Activated T-helper 2 cell treated with anti-CD3 and anti-CD28 coated beads, Interferon-gamma antibody, Interleukin-2, Interleukin-4, amounts not matched to agents 10 μg/mL and 5 μg/mL and 100 μg/mL, durations not matched to agents 14 hours and 24 hours and 36 hours (primary cell): ENCODE data around the gene TSPAN2. TPM values are rescaled to one million over a fixed set of nuclear protein-coding genes. Genes with fewer than 3 reads are reported as not detected.
"Not testable (repeated sequence)": the region's sequence is repeated elsewhere in the genome, so short reads cannot be mapped to it uniquely, and the experiment has no call there.

Experiments
- DNase-seq: peaks from one replicate; pipeline ENCODE4 v3.0.0; 2021; ENCODE audit warnings: low spot score
- H3K27ac Mint-ChIP-seq: one replicate; pipeline ENCODE4 v1.8.0; 2021; ENCODE audit warnings: mixed read lengths
- H3K27me3 Mint-ChIP-seq: one replicate; pipeline ENCODE4 v1.8.0; 2021; ENCODE audit warnings: low read depth, mixed read lengths
- H3K36me3 Mint-ChIP-seq: one replicate; pipeline ENCODE4 v1.8.0; 2021; ENCODE audit warnings: low read depth, mixed read lengths
- H3K4me1 Mint-ChIP-seq: one replicate; pipeline ENCODE4 v1.8.0; 2021; ENCODE audit warnings: low read depth, mixed read lengths
- H3K4me3 Mint-ChIP-seq: one replicate; pipeline ENCODE4 v1.8.0; 2021; ENCODE audit warnings: low read depth, mild to moderate bottlenecking, moderate library complexity, mixed read lengths
- H3K9me3 Mint-ChIP-seq: one replicate; pipeline ENCODE4 v1.8.0; 2021; ENCODE audit warnings: mixed read lengths
- intact Hi-C: fragments of 100-400 bp; cut with micrococcal nuclease; formaldehyde crosslinking; loops from one replicate; pipeline ENCODE4 v1.15.1; 2023
- total RNA-seq: library from RNA; stranded (reverse); gene quantifications from 2 replicates; pipeline ENCODE4 v1.2.3, GENCODE V29; 2022

TSPAN2 gene
- total RNA-seq, 1 donor from 2014 or later, result 0.27 TPM

DNA sequence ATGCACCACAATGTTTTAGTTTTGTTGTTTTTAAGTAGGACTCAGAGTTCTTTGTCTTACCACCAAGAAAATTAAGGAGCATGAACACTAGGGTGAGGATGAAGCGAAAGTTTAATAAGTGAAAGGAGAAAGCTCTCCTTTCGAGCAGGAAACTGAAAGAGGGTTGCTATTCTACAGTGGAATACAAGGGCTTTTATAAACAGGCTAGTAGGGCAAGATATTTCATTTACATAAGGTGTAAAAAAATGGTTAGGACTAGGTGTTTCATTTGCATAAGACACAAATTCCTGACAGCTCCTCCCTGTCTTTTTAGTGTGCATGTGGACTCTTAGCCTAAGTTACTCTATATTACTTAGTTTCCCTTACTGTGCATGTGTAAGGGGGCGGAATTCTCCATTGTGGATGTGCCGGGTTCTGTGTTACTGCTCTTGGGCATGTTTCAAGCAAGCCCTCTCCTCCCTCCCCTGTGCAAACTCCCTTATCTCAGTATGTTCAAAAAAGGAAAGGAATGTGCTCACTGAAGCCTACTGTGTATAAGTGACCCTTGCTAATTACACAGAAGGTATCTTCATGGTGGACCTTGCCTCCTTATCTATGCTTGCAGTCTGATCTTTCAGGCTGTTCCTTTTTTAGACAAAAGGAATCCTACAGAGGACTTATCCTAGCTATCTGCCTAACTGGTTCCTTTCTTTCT is 52.3 kb downstream of the TSPAN2 start:
- Mint-ChIP-seq H3K4me1 (no peaks in the 10 kb centered on the region), H3K27ac (no peak overlapping the region), H3K36me3 (no peaks in the 10 kb centered on the region), H3K9me3 (no peaks in the 10 kb centered on the region), H3K27me3 (peaks cover 4% of the 10 kb centered on the region), H3K4me3 (no peak overlapping the region)
- DNase-seq, result no peak
- intact Hi-C loops, result no loop called here

DNA sequence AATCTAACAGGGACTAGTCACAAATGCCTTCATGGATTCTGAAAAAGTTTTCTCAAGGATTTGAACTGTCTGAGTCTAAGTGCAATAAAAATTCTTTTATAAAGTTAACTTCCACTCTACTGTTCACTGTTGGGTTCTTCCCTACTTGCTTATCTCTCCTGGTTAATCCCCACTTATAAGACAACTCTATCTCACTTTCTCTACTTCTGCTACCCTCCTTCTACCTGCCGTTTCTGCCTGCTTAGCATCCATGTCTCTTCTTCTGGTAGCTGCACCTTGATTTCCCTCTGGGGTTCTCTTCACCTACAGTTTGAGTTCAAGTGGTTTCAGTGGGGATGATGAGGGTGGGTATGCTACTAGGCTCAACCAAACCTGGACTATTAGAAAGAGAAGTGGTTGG is 53.7 kb downstream of the TSPAN2 start:
- H3K27ac Mint-ChIP-seq, result no peak overlapping the region
- no peak overlapping the region for H3K4me3 Mint-ChIP-seq
- intact Hi-C loops, result no loop called here
- H3K4me1 Mint-ChIP-seq, result no peaks in the 10 kb centered on the region
- DNase-seq, result no peak
- H3K27me3 Mint-ChIP-seq, result peaks cover 5% of the 10 kb centered on the region
- no peaks in the 10 kb centered on the region for H3K9me3 Mint-ChIP-seq
- H3K36me3 Mint-ChIP-seq, result no peaks in the 10 kb centered on the region

DNA sequence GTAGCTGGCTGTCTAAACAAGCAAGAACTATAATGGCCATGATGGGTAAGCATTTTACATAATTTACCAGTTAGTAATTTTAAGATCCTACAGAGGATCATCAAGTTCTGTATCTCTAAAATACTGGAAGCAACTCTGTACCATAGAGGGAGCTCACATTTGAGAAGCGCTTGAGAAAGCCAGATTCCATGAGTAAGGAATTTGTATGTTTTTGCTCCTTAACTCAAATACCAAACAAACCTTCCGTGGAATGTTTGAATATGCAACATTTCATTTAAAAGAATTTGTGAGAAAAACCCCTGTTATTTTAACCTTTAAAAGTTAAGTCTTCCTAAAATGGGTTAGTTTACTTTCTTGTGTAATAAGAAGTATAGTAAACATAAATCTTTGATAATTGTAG is 57.7 kb downstream of the TSPAN2 start:
- Mint-ChIP-seq H3K27ac (no peak overlapping the region), H3K4me1 (no peaks in the 10 kb centered on the region), H3K9me3 (no peaks in the 10 kb centered on the region)

DNA sequence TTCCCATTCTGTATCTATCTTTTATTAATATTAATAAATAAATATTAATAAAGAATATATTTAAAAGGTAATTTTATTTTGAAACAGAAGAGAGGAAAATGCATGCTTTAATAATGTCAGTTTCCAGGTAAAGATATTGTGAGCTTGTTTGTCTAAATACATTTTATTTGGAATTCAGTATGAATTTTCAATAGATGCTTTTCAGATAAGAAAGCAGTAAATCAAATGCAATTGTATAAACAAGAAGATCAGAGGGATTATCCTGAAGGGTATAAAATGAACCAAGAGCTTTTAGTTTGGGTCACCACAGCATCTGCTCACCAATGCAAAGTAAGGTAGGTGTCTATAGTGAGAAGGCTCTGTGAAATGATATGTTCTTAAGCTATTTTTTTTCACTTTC is 59.8 kb downstream of the TSPAN2 start, which contains the start of gene TSHB:
TSHB (plus strand) TSS at position 301 of the 400 bp plus-strand sequence. CDS start 3,537 bp downstream, outside the sequence.
- Mint-ChIP-seq H3K9me3 (no peaks in the 10 kb centered on the region), H3K27ac (no peak within 1 kb of the TSS), H3K4me1 (no peaks in the 10 kb centered on the region), H3K4me3 (no peak within 1 kb of the TSS), H3K27me3 (peaks cover 15% of the 10 kb centered on the region), H3K36me3 (no peaks in the 10 kb centered on the region)
- no peak for DNase-seq
- intact Hi-C loops, result no loop called here

More for the DNA sequence above, 57.7 kb downstream of the TSPAN2 start:
- DNase-seq, result no peak
- Mint-ChIP-seq H3K36me3 (no peaks in the 10 kb centered on the region), H3K4me3 (no peak overlapping the region), H3K27me3 (peaks cover 15% of the 10 kb centered on the region)
- intact Hi-C loops, result no loop called here

DNA sequence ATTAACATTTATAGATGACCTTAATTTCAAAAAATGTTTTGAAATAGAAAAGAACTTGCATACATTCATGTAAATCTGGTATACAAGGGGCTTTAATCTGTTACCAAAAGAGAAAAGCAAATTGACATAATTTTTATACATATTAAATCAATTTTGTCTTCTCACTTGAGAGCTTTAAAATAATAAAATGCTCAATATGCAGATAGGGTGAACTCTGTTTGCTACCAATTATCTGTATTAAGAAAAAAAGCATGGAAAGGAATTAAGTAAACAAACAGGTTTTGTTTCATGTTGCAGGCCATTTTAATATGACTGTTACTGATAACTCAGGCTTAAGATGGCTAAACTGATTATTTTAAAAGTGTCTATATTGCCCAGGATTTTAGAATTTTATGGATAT is 65.7 kb downstream of the TSPAN2 start:
- Mint-ChIP-seq H3K36me3 (no peaks in the 10 kb centered on the region), H3K27ac (no peak overlapping the region), H3K27me3 (peaks cover 11% of the 10 kb centered on the region), H3K4me1 (no peaks in the 10 kb centered on the region), H3K9me3 (no peaks in the 10 kb centered on the region), H3K4me3 (no peak overlapping the region)
- intact Hi-C loops, result no loop called here
- no peak for DNase-seq

DNA sequence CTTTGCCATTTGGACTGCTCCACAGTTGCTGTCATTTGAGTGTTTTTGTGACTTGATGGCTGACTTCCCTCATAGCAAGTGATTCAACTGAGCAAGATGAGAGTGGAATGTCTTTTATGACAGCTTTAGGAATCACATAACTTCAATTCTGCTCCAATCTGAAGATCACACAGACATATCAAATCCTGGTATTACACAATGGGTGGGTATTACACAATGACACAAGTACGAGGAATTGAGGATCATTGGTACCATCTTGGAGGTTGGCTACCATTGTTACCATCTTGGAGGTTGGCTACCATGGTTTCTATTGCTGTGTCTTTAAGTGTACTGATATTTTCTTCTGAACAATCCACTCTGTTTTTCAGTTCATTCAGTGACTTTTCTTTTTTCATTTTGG is 68.2 kb downstream of the TSPAN2 start:
- Mint-ChIP-seq H3K36me3 (no peaks in the 10 kb centered on the region), H3K9me3 (no peaks in the 10 kb centered on the region), H3K27me3 (peaks cover 11% of the 10 kb centered on the region), H3K4me1 (no peaks in the 10 kb centered on the region), H3K4me3 (no peak overlapping the region), H3K27ac (no peak overlapping the region)
- DNase-seq, result no peak
- intact Hi-C loops, result no loop called here

DNA sequence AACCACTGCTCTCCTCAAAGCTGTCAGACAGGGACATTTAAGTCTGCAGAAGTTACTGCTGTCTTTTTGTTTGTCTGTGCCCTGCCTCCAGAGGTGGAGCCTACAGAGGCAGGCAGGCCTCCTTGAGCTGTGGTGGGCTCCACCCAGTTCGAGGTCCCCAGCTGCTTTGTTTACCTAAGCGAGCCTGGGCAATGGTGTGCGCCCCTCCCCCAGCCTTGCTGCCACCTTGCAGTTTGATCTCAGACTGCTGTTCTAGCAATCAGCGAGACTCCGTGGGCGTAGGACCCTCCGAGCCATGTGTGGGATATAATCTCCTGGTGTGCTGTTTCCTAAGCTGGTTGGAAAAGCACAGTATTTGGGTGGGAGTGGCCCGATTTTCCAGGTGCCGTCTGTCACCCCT is 69.8 kb downstream of the TSPAN2 start:
- intact Hi-C loops, H3K9me3 Mint-ChIP-seq, H3K4me1 Mint-ChIP-seq, H3K4me3 Mint-ChIP-seq, DNase-seq, H3K27ac Mint-ChIP-seq, H3K36me3 Mint-ChIP-seq: not testable (repeated sequence)
- peaks cover 11% of the 10 kb centered on the region for H3K27me3 Mint-ChIP-seq

DNA sequence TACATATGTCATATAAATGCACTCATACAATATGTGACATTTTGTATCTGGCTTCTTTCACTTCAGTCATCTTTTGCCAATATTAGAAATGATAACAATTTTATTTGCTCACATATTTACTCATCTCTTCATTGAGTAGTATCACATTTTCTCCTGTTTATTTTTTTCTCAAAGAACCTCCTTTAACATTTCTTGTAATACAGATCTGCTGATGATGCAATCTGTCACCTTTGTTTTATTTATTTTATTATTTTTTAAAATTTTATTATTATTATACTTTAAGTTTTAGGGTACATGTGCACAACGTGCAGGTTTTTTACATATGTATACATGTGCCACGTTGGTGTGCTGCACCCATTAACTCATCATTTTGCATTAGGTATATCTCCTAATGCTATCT is 75.5 kb downstream of the TSPAN2 start:
- intact Hi-C loops, result no loop called here
- no peaks in the 10 kb centered on the region for H3K36me3 Mint-ChIP-seq
- H3K9me3 Mint-ChIP-seq, result no peaks in the 10 kb centered on the region
- peaks cover 2% of the 10 kb centered on the region for H3K27me3 Mint-ChIP-seq
- H3K27ac Mint-ChIP-seq, result no peak overlapping the region
- no peak overlapping the region for H3K4me3 Mint-ChIP-seq
- no peak for DNase-seq
- no peaks in the 10 kb centered on the region for H3K4me1 Mint-ChIP-seq

DNA sequence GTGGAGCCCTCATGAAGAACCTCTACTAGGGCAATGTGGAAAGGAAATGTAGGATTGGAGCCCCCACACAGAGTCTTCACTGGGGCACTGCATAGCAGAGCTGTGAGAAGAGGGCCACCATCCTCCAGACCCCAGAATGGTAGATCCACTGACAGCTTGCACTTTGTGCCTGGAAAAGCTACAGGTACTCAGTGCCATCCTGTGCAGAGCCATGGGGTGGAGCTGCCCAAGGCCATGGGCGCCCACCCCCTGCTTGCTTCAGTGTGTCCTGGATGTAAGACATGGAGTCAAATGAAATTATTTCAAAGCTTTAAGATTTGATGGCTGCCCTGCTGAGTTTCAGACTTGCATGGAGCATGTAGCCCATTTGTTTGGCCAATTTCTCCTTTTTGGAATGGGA is 76.9 kb downstream of the TSPAN2 start:
- intact Hi-C loops, result no loop called here
- Mint-ChIP-seq H3K4me1 (no peaks in the 10 kb centered on the region), H3K4me3 (no peak overlapping the region), H3K36me3 (no peaks in the 10 kb centered on the region), H3K27ac (no peak overlapping the region), H3K27me3 (peaks cover 2% of the 10 kb centered on the region), H3K9me3 (no peaks in the 10 kb centered on the region)
- no peak for DNase-seq

DNA sequence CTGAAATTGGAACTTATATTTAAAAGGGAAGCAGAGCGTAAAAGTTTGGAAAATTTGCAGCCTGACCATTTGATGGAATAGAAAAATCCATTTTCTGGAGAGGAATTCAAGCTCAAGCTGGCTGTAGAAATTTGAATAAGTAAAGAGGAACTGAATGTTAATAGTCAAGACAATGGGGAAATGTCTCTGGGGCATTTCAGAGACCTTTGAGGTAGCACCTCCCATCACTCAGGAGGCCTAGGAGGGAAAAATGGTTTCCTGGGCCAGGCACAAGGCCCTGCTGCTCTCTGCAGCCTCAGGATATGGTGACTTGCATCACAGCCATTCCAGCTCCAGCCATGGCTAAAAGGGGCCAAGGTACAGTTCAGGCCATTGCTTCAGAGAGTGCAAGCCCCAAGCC is 77.3 kb downstream of the TSPAN2 start:
- no peak for DNase-seq
- Mint-ChIP-seq H3K4me3 (no peak overlapping the region), H3K36me3 (no peaks in the 10 kb centered on the region), H3K27me3 (peaks cover under 1% of the 10 kb centered on the region), H3K27ac (no peak overlapping the region), H3K4me1 (no peaks in the 10 kb centered on the region), H3K9me3 (no peaks in the 10 kb centered on the region)
- intact Hi-C loops, result no loop called here

DNA sequence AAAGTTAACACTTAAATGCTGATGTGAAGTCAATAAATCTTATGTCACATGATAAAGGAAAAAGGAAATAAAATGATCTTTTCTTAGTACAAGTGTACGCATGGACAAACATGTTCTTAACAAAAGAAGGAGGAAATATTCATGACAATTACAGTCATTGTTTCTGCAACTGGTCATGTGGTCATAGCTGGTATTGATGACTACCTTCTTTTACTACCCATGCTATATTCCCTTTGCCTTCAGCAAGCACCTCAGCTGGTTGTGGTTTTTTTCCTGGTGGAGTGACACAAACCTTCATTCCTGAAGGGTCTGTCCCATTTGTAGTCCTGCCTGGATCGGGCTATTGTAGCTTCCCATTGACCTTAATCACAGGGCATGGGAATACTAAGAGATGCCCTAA is 83.1 kb downstream of the TSPAN2 start:
- no peaks in the 10 kb centered on the region for H3K9me3 Mint-ChIP-seq
- H3K36me3 Mint-ChIP-seq, result no peaks in the 10 kb centered on the region
- no peak overlapping the region for H3K4me3 Mint-ChIP-seq
- intact Hi-C loops, result no loop called here
- H3K4me1 Mint-ChIP-seq, result no peaks in the 10 kb centered on the region
- DNase-seq, result no peak
- H3K27ac Mint-ChIP-seq, result no peak overlapping the region
- peaks cover 2% of the 10 kb centered on the region for H3K27me3 Mint-ChIP-seq
